HTR-8/SVneo (cell line): Measurements from ENCODE around the gene REC8.

ENCODE experiments used
- DNase-seq: peaks from one replicate; pipeline ENCODE4 v3.0.0; 2011; ENCODE audit warnings: low spot score, mixed read lengths; ENCODE audit not compliant: insufficient read length
- FAIRE-seq: peaks from 2 replicates; lab custom pipeline; 2011; peaks lifted over from hg19 to GRCh38; lab: Jason Lieb, UNC

Gene REC8

DNA sequence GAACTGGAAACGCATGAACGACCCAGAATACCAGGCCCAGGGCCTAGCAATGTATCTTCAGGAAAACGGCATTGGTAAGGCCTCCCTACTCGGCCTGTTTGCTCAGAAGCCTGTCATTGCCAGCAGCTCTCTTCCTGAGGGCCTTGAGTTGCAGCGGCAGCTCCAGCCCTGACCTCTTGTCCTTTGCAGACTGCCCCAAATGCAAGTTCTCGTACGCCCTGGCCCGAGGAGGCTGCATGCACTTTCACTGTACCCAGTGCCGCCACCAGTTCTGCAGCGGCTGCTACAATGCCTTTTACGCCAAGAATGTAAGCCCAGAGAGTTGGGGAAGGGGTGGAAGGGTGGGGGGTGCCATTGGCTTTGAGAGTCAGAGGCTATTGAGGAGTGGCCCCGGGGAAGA lies 14.5 kb upstream of the REC8 start:
- FAIRE-seq = no peak

DNA sequence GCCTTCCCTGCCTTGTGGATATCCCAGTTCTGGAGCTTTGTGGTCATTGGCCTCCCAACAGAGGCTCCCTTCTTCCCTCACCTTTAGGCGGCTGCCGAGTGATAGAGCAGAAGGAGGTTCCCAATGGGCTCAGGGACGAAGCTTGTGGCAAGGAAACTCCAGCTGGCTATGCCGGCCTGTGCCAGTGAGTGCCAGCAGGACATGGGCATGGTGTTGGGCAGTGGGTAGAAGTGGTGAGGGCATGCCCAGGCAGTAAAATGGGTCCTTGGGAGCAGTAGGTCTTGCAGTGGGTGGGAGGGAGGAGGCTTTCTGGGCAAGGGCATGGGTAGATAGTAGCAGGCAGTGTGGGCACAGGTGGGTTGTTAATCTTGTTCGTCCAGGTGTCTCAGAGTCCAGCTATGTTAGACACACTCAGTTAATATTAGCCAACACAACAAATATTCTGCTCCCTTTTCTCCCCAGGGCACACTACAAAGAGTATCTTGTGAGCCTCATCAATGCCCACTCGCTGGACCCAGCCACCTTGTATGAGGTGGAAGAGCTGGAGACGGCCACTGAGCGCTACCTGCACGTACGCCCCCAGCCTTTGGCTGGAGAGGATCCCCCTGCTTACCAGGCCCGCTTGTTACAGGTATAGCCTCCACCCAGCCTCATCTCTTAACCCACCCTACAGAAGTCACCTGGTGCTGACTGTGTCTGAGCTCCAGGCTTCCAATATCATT lies 11.9 kb upstream of the REC8 start:
- no peak for FAIRE-seq
- no peak for DNase-seq

More for the DNA sequence above, 14.5 kb upstream of the REC8 start:
- DNase-seq = no peak

DNA sequence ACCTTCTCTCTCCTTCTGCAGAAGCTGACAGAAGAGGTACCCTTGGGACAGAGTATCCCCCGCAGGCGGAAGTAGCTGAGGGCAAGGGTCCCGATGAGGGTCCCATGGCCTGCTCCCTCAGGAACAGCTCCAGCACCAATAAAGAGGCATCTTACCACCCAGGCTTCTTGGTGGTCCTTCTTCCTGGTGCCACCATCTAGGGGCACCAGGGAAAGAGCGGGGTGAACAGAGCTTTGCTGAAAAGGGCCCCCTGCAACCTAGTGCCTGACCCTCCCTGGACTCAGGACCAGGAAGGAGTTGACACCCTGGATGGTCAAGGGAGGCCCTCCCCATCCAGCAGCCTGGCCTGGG lies 11.4 kb upstream of the REC8 start:
- FAIRE-seq (no peak), DNase-seq (no peak)

DNA sequence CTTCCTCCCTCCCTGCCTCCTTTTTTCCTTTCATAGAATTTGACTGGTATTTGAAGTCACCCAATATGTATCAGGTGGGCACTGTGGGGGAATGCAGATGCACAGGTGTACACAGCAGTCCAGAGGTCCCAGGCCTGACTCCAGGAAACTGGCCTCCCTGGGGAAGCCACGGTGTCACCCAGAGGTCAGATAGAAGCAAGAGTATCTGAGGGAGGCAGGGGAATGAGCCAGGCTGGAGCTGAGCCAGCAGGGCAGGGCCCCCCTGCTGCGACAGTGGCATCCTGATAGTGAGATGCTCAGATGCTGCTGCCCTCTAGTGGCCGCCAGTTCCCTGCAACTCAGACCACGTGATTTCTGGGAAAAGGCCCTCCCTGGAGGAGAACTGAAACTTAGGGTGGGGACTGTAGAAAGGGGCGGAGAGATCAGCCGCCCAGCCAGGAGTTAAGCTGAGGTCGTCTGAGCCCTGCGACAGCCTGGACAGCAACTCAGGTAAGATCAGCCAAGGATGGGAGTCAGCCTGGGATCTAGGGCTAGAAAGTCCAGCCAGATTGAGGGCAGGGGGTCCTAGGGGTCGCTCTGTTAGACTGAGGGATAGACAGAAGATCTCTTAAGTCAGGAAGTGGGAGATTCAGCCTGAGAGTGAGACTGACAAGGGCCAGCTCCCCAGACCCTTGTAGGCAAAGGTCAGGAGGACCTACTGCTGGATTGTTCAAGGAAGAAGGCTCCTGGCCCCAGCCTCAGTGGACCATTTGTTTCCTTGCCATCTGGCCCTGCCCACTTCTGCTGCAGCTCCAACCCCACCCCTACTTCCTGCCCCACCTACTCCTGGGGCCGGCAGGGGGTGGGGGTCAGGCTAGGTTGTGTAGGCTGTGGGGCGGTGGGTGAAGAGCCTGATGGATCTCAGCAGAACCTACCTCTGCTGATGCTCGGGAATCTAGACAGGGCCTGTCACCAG lies 10.8 kb upstream of the REC8 start, which contains the start of gene IRF9:
Gene IRF9 (plus strand): TSS at position 416 of the 955 bp plus-strand sequence. CDS start 880 bp downstream, outside the sequence.
- DNase-seq = peak; percentile 89
- FAIRE-seq = peak; percentile 31

DNA sequence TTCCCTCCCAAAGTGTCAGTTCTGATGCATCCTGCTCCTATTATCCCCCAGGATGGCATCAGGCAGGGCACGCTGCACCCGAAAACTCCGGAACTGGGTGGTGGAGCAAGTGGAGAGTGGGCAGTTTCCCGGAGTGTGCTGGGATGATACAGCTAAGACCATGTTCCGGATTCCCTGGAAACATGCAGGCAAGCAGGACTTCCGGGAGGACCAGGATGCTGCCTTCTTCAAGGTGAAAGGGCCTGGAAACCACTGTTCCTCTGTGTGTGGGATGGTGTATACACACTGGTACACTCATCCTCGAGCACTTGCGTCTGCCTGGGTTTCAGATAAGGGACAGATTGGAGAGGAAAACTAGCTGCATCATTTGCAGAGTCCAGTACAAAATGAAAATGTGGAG lies 9.8 kb upstream of the REC8 start:
- DNase-seq (no peak), FAIRE-seq (no peak)

DNA sequence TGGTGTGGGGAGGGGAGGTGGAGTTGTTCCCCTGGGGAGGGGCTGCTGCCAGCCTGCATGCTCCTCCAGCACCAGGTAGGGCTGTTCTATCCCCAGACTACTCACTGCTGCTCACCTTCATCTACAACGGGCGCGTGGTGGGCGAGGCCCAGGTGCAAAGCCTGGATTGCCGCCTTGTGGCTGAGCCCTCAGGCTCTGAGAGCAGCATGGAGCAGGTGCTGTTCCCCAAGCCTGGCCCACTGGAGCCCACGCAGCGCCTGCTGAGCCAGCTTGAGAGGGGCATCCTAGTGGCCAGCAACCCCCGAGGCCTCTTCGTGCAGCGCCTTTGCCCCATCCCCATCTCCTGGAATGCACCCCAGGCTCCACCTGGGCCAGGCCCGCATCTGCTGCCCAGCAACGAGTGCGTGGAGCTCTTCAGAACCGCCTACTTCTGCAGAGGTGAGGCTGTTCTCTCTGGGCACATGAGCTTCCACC lies 7.3 kb upstream of the REC8 start:
- DNase-seq (no peak), FAIRE-seq (no peak)

DNA sequence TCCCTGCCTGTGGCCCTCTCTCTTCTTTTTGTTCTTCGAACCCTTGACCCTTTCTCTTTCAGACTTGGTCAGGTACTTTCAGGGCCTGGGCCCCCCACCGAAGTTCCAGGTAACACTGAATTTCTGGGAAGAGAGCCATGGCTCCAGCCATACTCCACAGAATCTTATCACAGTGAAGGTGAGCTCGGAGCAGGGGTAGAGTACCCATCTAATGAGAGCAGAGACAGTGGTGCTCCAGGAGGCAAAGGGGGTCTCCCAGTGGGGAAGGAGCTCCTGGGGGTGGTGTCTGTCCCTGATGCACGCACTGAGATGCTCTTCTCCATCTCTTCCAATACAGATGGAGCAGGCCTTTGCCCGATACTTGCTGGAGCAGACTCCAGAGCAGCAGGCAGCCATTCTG lies 6.1 kb upstream of the REC8 start:
- FAIRE-seq = no peak
- no peak for DNase-seq

DNA sequence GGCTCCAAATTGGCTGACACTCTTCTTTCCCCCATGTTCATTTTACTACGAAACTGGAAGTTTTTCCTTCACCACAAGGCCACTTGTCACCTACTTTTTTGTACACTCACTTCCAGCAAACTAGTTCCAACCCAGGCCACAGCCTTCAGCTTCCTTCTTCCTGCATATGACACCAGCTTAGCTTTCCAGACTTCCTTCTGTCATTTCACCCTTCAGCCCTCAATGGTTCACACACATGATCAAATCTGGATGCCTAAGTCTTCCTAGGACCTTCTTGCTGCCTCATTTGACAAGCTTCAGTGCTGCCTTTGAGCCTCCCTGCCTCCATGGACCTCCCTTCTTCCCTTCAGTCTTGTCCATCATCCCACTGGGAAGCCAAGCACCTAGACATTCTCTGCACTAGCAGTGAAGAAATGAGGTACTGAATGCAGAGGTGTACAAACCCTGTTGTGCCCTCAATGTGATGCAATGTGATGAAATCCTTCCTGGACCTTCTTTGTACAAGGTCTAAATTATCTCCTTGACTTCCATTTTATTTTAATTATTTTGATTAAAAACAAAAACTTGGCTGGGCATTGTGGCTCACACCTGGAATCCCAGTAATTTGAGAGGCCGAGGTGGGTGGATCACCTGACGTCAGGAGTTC lies 4.3 kb upstream of the REC8 start:
- DNase-seq = no peak
- FAIRE-seq = no peak

DNA sequence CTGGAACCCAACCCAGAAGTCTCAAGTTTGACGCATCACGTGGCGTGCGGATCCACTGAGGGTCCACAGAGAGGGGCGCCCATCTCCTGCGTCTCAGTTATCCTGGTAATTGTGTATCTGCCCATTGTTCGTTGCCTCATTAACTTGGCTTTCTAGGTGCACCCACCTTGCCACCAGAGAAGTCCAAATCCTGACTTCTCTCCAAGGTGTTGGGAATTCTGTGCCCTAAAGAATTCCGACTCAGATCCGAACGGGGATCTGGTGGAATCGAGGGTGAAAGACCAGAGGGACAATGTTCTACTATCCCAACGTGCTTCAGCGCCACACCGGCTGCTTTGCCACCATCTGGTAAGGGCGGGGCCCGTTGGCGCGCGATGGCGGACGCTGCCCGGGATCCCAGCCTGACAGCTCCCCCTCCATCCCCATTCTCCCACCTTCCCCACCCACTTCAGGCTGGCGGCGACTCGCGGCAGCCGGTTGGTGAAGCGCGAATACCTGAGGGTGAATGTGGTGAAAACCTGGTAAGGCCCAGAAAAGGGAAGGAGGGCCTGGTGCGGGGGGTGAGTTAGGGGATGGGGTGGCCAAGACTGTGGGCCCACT lies 481 bp downstream of the REC8 start:
- DNase-seq (no peak), FAIRE-seq (no peak)

DNA sequence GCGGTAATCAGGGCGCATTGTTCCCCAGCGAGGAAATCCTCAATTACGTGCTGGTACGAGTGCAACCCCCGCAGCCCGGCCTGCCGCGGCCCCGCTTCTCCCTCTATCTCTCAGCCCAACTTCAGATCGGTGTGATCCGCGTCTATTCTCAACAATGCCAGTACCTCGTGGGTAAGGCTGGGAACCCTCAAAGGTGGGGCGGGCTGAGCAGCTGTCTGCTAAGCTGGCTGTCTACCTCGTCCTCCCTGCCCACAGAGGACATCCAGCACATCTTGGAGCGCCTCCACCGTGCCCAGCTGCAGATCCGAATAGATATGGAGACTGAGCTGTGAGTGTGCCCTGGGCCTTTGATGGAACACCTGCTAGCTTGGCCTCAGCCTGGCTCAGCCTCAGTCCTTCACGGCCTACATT lies 996 bp downstream of the REC8 start:
- DNase-seq (no peak), FAIRE-seq (no peak)

DNA sequence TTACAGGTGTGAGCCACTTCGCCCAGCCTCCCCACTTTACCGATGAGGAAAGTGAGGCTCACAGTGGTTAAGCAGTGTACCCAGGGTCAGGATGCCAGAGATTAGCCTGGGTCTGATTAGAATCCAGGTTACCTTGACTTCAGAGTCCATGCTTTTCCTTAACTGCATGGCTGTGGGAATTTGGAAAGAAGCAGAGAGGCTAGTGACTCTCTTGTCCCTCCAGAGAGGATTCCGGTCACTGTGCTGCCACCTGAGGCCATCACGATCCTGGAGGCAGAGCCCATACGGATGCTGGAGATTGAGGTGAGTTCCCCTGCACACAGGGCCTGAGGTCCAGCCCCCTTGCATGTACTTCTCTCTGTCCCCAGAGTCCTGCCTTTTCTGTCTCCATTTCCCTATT lies 4.7 kb downstream of the REC8 start:
- FAIRE-seq (no peak), DNase-seq (no peak)

DNA sequence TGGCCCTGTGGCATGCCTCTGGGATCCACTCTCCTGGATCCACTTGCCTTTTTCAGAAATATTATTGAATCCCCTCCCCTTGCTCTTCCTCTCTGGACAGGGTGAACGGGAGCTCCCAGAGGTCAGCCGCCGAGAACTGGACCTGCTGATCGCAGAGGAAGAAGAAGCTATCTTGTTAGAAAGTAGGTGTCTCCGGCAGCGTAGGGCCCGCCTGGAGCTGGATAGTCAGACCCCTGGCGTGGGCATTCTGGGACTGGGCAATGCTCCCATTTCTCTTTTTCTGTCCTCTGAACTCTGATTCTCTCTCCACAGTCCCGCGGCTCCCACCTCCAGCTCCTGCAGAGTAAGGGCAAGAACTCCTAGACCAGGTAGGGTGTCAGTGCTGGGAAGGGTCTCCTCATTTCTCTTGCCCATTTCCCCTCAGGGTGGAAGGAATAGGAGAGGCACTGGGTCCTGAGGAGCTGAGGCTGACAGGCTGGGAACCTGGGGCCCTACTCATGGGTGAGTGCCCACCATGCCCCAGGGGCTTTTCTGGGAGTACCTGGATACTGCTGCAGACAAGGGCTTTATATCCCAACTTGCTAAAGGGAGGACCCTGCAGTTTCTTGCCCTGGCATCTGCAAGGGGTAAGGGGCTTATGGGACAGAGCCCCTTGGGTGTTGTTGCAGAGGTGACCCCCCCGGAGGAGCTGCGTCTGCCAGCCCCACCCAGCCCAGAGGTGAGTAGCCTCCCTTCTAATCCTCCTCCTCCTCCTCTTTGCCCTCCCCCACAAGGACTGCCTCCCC lies 5.4 kb downstream of the REC8 start:
- no peak for FAIRE-seq

DNA sequence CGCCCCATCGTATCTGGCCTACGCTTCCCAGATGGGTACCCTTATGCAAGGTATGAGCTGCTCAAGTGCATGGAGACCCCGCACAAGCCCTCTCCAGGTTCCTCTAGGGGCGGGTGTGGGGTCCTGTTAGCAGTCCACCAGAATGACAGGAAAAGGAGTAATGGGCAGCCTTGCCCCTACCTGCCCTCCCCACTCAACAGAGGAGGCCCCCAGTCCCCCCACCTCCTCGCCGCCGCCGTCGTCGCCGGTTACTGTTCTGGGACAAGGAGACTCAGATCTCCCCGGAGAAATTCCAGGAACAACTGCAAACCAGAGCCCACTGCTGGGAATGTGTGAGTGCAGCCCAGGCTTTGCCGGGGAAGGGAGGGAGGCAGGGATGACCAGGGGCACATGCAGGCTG lies 6.0 kb downstream of the REC8 start:
- FAIRE-seq (no peak), DNase-seq (no peak)

More for the DNA sequence above, 5.4 kb downstream of the REC8 start:
- DNase-seq = no peak

DNA sequence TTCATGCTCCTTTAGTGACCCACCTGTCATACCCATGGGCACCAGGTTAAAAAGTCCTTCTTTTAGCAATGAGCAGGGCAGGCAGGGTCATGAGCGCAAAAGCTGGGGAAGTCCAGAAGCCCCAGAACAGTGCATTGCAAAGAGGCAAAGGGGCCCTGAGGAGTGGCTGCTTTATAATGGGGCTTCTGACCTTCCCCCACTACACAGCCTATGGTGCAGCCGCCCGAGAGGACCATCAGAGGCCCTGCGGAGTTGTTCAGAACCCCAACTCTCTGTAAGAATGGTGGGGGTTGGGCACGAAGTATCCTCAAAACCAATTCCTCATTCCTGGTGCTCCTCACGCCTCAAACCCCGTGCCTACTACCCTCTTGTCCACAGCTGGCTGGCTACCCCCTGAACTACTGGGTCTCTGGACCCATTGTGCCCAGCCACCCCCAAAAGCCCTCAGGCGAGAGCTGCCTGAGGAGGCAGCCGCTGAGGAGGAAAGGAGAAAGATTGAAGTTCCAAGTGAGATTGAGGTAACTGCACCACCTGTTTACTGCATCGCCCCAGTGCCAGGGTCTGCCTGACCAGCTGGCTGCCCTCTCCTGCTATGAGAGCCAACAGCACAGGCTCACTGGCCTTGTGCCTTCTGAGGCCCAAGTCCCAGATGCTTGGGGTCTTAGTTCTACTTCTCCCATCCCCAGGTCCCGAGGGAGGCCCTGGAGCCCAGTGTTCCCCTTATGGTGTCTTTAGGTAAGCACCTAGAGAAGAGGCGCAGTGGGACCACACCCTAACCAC lies 6.7 kb downstream of the REC8 start:
- FAIRE-seq (no peak), DNase-seq (no peak)

DNA sequence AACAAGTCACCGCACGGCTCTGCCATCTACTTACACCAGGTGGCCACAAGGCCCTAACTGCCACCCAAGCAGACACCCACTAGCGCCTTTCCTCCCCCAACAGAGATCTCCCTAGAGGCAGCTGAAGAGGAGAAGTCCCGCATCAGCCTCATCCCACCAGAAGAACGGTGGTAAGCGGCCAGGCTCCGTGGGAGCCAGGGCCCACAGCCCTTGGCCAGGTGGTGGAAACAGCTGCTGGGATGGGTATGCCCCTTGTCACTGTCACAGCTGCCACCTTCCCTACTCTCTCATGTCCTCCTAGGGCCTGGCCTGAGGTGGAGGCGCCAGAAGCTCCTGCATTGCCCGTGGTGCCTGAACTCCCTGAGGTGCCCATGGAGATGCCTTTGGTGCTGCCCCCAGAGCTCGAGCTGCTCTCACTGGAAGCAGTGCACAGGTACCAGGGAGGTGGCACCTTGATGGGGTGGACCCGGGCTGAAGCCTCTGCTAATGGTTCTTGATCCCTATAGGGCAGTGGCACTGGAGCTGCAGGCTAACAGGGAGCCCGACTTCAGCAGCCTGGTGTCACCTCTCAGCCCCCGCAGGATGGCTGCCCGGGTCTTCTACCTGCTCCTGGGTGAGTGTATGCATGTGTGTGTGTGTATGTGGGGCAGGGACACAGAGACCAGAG lies 7.5 kb downstream of the REC8 start:
- DNase-seq (no peak), FAIRE-seq (no peak)

DNA sequence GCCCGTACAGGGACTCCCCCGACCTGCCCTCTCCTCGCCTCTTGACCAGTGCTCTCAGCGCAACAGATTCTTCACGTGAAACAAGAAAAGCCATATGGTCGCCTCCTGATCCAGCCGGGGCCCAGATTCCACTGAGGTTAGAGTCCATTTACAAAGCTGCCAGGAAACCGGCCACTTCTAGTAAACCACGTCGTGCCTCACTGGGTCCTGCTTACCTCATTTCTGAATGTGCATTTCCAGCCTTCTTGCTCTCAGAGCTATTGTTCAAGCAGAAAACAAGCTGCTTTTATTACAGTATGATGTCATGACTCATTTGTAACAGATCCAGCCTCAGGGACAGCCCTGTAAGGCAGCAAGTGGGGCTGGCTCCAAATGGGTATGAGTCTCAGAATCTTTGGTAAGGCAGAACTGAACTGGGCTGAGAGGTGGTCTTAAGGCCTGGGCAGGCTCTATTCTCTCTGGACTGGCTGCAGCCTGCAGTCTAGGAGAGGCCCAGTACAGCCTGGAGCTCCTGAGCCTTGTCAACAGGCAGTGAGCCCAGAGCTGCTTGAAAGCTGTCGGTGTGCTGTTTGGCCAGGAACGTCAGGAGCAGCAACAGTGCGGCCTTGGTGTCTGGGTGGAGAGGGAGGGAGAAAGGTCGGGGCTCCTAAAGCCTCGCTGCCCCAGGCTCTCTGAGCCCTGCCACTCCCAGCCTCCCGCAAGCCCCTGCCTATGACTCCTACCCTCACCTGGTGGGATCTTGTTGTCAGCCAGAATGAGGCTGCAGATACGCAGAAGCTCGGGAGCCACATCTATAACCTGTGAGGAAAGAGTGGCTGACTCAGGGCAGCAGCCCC lies 8.3 kb downstream of the REC8 start:
- DNase-seq (no peak), FAIRE-seq (no peak)

DNA sequence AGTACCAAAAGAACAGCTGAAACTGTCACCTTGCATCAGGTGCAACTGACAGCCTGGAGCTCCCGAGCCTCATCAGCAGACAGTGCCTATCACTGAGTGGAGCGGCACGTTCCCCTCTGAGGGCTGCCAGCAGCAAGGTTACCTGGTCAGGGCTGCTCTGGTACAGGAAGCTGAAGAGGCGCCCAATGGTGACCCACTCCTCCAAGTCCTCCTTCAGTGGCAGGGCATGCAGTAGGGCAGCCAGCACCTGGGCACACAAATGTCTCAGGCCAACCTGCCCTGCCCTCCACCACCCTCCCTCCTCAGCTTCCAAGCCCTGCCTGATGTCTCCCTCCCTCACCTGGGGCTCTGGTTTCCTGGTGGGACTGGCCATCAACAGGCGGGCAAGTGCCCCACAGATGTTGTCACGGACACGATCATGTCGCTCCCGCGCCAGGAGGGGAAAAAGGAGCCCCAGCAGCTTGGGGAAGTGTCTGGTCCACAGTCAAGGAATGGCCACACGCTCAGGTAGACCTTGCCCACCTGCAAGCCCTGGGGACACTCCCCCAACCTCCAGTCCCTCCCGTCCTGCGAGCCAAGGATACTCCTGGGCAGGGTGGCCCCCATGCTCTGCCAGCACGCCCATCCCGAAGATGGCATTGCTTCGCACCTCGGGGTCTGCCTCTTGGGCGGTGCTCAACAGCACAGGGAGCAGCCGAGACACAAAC lies 9.6 kb downstream of the REC8 start:
- FAIRE-seq = no peak
- DNase-seq = no peak
